Activated CD4-positive, alpha-beta T cell treated with anti-CD3 and anti-CD28 coated beads, Interleukin-2, amount 50 U/mL, for 24 hours (primary cell): ENCODE measurements around the gene ANKS1B.
"Not testable (repeated sequence)": the region's sequence is repeated elsewhere in the genome, so short reads cannot be mapped to it uniquely, and the experiment has no call there.

Experiments
- DNase-seq, 2 donors: peaks; one replicate each; pipeline ENCODE4 v3.0.0-alpha.2; 2020; ENCODE audit warnings: low read depth in 1 of 2, low spot score in 1 of 2

The ANKS1B gene

DNA sequence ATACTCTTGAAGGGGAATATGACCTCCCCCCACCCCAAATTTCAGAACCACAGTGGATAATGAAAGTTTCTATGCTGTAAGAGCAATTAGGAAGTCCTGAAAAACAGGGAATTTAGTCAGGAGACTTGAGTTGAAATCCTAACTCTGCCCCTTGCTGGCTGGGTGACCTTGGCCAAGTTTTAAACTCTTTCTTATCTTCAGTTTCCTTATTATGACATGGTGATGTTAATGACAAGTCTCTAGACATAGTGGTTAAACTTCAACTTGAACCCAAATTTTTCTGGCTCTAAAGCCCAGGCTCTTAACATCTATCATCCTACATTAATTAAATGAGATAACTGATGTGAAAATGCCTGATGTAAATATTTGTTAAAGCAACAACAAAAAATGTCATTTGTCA lies 1013.8 kb downstream of the ANKS1B start:
- no peak for DNase-seq

GRCh38 chr12:98970210-98970609 lies 1014.5 kb downstream of the ANKS1B start:
- no peak for DNase-seq

- no peak for DNase-seq
Observed at GRCh38 chr12:98968896-98969295, 1015.8 kb downstream of the ANKS1B start.

- DNase-seq = not testable (repeated sequence)
Observed at GRCh38 chr12:98957135-98957534, 1027.6 kb downstream of the ANKS1B start.

DNA sequence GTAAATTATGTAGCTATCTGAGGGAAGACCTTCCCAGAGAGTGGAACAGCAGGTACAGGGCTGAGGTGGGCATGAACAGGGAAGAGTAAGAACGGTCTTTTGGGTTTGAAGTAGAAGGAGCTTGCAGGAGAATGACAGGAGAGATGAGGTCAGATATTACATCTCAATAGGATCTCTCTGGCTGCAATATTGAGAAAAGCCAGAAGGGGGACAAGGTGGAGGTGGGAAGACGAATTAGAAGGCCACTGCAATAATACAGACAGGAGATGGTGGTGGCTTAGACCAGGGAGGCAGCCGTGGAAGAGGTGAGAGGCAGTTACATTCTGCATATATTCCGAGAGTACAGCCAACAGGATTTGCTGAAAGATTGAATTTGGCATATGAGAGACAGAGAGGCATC lies 1029.5 kb downstream of the ANKS1B start:
- no peak for DNase-seq

- no peak for DNase-seq
Observed at GRCh38 chr12:98954506-98954905, 1030.2 kb downstream of the ANKS1B start.

DNA sequence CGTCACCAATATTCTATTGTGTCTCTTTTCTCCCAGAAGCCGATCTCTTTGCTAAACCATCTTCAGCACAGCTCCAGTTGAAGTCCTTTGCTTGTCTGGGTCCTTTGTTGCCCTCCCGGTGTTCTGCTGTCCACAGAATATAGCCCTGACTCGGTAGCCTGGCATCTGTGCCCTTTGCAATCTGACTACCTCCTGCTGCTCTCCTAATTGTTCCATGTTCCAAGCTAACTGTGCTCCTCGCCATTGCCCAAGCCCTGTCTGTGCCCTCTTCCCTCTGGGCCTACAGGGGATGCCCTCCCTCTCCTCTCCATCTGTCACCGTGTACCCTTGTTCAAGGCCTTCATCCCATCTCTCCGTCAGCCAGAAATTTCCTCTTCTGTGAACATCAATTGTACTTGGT lies 1033.3 kb downstream of the ANKS1B start:
- DNase-seq = no peak

GRCh38 chr12:98948343-98948949 lies 1036.3 kb downstream of the ANKS1B start:
- no peak for DNase-seq

DNA sequence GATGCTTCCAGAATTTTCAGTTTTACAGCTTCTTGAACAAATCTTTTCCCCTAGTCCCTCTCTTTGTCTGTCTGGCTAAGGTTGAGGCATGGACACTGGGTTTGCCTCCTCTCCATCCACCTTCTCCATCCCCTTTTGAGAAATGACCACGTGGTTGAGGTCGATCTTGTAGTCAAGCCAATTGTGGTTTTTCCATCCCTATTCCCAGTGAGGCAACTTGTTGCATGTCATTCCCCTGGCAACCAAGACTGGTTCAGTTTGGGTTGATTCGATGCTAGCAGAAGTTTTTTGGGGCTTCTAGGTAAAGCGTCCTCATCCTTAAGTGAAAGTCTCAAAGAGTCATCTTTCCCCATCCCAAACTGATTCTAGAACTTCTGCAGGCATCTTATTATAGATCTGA lies 1038.9 kb downstream of the ANKS1B start:
- DNase-seq = no peak

- DNase-seq = no peak
Observed at GRCh38 chr12:98939926-98940325, 1044.8 kb downstream of the ANKS1B start.

DNA sequence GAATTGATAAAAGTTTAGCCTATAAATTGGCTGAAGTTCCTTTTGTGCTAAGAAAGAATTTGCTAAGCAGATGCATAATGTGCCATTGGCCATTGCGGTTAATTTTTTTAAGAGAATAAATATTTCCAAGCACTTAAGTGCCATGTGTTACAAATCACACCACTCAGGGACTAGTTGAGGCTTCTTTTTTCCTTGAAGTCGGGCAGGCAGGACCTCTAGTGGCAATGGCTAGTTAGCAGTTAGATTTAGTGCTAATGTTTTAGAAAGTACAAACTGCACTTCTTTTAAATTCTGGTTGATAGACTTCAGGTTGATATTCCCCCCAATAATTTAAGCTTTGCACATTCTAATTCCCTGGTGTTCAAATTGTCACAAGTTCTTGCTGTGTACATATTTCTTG lies 1045.4 kb downstream of the ANKS1B start:
- no peak for DNase-seq

- no peak for DNase-seq
Observed at GRCh38 chr12:98935847-98936246, 1048.9 kb downstream of the ANKS1B start.

- DNase-seq = no peak
Observed at GRCh38 chr12:98922871-98923270, 1061.9 kb downstream of the ANKS1B start.

- no peak for DNase-seq
Observed at GRCh38 chr12:98918176-98918863, 1066.4 kb downstream of the ANKS1B start.

DNA sequence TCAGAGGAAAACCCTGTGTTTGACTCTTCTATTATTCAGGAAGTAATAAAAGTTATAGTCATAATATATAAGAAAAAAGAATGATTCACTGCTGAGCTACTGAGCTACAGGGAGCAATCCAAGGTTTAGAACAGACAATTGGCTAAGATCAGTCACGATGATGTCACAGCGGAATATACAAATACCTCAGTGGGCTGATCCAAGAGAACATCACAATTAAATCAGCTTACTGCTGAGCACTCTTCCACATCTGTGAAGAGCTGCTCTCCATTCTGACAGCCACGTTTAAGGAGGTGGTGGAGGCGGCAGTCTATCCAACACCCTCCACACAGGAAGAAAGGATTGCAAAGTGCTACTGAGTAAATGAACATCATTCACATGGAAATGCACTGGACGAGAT lies 1068.6 kb downstream of the ANKS1B start:
- DNase-seq = no peak

- no peak for DNase-seq
Observed at GRCh38 chr12:98912401-98912974, 1072.2 kb downstream of the ANKS1B start.

DNA sequence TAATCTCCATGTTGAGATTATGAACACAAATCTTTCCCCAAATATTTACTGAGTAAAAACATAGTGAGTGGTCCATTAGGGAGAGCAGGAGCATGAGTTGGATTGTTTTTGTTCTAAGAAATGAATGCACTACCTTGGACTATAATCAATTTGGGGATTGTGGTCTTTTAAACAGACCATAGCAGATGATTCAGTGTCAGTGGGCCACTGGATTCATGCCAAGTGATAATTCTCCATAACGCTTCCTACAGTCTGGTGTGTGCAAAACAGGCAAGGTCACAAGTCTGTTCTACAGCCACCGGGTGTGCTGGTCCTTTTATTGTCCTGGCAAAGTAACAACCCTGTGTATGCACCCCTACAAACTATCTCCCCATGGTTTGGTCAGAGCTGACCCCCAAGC lies 1073.3 kb downstream of the ANKS1B start:
- no peak for DNase-seq

DNA sequence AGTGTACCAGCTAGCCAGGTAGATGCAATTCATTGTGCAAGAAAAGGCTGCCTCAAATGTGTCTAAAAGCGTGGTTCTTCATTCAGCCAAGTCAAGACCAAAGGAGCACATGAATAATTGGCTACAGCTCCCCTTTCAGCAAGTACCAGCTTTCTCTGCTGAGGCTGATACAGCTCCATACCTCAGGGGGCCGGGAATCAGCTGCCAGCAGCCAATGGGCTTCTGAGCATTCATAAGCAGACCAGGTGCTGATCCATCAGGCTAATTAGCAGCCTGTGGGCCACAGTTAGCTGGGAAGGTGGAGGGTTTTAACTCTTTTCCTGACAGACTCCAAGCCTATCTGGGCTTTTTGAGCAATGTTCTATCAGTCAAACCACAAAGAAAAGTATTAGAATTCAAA lies 1075.0 kb downstream of the ANKS1B start:
- DNase-seq = no peak

DNA sequence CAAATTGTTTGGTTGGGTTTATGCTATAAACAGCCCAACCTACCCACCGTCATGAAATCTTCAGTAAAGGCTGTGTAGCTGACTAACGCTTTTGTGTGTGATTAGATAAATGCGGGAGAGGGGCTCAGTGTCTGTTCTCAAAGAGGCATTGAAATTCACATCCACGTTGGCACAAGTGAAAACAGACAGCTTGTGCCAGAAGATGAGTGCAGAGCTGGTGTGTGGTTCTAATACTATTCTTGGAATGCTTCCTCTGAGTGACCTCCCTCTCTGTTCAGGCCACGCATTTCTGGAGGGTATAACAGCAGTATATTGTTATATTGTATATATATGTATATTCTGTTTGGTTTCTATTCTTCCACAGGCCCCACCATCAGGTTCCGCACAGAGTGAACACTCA lies 1075.9 kb downstream of the ANKS1B start:
- no peak for DNase-seq

DNA sequence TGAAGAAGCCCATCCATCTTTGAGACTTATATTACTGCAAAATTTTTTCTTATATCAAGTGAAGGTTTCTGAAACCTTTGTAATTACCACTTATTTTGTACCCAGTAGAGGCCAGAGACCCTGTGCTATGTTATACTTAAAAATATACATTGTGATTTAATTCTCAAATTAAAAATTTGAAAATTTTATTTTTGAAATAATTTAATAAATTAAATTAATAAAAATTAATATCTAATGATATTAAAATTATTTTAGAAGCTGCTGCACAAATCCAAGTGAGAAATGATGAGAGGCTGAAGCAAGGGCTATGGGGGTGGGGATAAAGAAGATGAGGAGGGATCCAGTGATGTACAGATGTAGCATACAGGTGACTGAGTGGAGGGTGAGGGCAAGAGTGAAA lies 1080.9 kb downstream of the ANKS1B start:
- DNase-seq = no peak

GRCh38 chr12:98901189-98901588 lies 1083.5 kb downstream of the ANKS1B start:
- no peak for DNase-seq

- DNase-seq = no peak
Observed at GRCh38 chr12:98896938-98897337, 1087.8 kb downstream of the ANKS1B start.
